SK-N-SH treated with all-trans-retinoic acid at 6 μM for 48 hours (cell line): Measurements from ENCODE around the gene ERC1.

Experiments
- RARB ChIP-seq: fragments of 250-450 bp; sonication (Bioruptor Pico); IDR thresholded peaks from 2 replicates; pipeline ENCODE4 v1.8.0; 2021; ENCODE audit warnings: mild to moderate bottlenecking, moderate library complexity
- ZFP3 ChIP-seq: fragments of 250-450 bp; sonication (Bioruptor Pico); IDR thresholded peaks from 2 replicates; pipeline ENCODE4 v1.5.0; 2020; ENCODE audit warnings: mild to moderate bottlenecking, moderate library complexity
- ZFP30 ChIP-seq: fragments of 450-650 bp; formaldehyde crosslinking; IDR thresholded peaks from 2 replicates; pipeline ENCODE4 v1.5.0; 2022; ENCODE audit warnings: mild to moderate bottlenecking, moderate library complexity
- ZNF70 ChIP-seq: fragments of 450-650 bp; formaldehyde crosslinking; IDR thresholded peaks from 2 replicates; pipeline ENCODE4 v1.5.0; 2020; ENCODE audit warnings: mild to moderate bottlenecking, moderate library complexity
- TF ChIP-seq, protein P1 (sequence below): fragments of 250-450 bp; sonication (Bioruptor Pico); IDR thresholded peaks from 2 replicates; pipeline ENCODE4 v1.8.0; 2020; ENCODE audit warnings: mild to moderate bottlenecking, moderate library complexity, borderline replicate concordance
- TF ChIP-seq, protein P2 (sequence below): fragments of 250-450 bp; sonication (Bioruptor Pico); IDR thresholded peaks from 2 replicates; pipeline ENCODE4 v1.5.1; 2020; ENCODE audit warnings: low read depth, mild to moderate bottlenecking, moderate library complexity
- TF ChIP-seq, protein P3 (sequence below): fragments of 250-450 bp; sonication (Bioruptor Pico); IDR thresholded peaks from 2 replicates; pipeline ENCODE4 v1.8.0; 2021; ENCODE audit warnings: low read depth, mild to moderate bottlenecking, moderate library complexity, borderline replicate concordance

DNA sequence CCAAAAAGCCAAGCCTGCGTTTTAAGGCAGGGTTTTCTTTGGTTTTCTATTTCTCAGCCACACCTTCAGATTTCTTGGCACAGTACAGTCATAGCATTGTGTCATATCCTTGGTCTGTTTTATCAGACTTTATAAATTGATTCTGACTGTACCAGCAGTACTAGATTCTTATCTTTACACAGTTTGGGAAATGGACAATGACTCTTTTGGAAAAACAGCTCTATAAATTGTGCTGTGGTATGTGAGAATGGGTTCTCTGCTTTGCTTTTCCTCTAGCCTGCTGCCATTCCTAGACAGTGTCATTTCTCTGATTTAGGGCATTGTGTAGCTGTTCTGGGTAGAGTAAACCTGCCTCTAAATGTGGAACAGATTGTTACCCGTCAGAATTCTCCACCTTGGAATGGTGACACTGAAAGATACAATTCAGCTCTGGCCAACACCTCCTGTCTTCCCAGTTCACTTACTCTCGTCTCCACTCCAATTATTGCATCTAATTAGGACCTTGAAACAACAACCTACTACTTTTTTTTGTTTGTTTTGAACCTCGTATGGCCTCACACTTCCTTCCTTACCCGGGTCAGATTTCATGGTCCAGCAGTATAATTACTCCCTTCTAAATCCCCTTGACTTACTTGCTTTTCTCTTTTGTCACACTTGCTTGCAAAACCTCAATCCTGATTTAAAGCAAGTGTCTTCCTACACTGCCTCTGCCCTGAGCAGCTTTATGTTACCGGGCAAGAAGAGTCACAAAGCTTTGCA is 226.3 kb downstream of the ERC1 start:
- TF ChIP-seq ZFP30 (CRISPR knock-in tag): no peak
- no peak for TF ChIP-seq ZNF70
- TF ChIP-seq, protein P1, sequence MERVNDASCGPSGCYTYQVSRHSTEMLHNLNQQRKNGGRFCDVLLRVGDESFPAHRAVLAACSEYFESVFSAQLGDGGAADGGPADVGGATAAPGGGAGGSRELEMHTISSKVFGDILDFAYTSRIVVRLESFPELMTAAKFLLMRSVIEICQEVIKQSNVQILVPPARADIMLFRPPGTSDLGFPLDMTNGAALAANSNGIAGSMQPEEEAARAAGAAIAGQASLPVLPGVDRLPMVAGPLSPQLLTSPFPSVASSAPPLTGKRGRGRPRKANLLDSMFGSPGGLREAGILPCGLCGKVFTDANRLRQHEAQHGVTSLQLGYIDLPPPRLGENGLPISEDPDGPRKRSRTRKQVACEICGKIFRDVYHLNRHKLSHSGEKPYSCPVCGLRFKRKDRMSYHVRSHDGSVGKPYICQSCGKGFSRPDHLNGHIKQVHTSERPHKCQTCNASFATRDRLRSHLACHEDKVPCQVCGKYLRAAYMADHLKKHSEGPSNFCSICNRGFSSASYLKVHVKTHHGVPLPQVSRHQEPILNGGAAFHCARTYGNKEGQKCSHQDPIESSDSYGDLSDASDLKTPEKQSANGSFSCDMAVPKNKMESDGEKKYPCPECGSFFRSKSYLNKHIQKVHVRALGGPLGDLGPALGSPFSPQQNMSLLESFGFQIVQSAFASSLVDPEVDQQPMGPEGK (CRISPR knock-in tag): 0 out of 2 replicates have a peak, but pooled peaks have one; percentile 78
- peak; percentile 80; the same call in 1 of the 2 replicates for TF ChIP-seq RARB (CRISPR knock-in tag)
- TF ChIP-seq, protein P2, sequence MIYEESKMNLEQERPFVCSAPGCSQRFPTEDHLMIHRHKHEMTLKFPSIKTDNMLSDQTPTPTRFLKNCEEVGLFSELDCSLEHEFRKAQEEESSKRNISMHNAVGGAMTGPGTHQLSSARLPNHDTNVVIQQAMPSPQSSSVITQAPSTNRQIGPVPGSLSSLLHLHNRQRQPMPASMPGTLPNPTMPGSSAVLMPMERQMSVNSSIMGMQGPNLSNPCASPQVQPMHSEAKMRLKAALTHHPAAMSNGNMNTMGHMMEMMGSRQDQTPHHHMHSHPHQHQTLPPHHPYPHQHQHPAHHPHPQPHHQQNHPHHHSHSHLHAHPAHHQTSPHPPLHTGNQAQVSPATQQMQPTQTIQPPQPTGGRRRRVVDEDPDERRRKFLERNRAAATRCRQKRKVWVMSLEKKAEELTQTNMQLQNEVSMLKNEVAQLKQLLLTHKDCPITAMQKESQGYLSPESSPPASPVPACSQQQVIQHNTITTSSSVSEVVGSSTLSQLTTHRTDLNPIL: no peak
- no peak for TF ChIP-seq ZFP3 (CRISPR knock-in tag)
- TF ChIP-seq, protein P3, sequence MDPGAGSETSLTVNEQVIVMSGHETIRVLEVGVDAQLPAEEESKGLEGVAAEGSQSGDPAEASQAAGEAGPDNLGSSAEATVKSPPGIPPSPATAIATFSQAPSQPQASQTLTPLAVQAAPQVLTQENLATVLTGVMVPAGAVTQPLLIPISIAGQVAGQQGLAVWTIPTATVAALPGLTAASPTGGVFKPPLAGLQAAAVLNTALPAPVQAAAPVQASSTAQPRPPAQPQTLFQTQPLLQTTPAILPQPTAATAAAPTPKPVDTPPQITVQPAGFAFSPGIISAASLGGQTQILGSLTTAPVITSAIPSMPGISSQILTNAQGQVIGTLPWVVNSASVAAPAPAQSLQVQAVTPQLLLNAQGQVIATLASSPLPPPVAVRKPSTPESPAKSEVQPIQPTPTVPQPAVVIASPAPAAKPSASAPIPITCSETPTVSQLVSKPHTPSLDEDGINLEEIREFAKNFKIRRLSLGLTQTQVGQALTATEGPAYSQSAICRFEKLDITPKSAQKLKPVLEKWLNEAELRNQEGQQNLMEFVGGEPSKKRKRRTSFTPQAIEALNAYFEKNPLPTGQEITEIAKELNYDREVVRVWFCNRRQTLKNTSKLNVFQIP (CRISPR knock-in tag): no peak
